ENCODE measurements around the gene C11orf65.
A peak's percentile ranks its signal among the peaks of the same experiment; 100 is the strongest.

The C11orf65 gene

DNA sequence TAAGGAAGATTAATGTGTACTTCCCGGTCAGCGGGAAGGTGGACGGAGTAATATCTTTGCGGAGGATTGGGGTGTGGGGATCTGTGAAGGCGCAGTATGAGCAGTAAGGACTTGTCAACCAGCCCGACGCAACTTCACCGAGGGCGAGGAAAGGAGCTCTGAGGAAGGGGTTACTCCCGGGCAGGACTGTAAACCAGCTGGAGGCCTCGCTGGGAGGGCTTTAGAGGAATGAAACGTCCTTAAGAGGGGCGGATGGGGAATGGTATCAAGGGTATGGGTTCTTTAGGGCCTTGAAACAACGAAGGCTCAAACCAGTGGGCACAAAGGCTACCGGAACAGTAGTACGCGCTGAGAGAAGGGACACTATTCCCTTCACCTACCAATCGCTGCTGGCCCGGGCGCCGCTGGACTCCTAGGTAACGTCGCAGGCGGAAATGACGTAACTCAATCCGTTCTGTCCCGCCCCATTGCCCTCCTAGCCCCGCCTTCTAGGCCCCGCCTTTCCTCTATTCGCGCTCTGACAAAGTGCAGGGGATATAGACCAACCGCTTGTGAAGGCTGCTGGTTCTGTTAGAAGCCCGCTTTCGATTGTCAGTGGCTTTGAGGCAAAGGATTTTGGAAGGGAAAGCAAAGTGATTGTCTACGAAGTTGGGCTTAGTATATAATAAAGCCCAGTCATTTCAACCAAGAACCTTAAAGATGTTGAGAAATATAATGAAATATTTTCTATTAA lies at the start of gene C11orf65 (continued):
- TF ChIP-seq ZNF341 (tag by site-specific recombination; IDR thresholded peaks at IDR 0.05; ENCODE audit: low read depth) = no peak
- TF ChIP-seq ZNF785 (tag by site-specific recombination; IDR thresholded peaks at IDR 0.05) = no peak
- TF ChIP-seq ZNF654 (tag by site-specific recombination; IDR thresholded peaks at IDR 0.05; ENCODE audit: low read depth) = no peak
- TF ChIP-seq PRDM1 (tag by site-specific recombination; IDR thresholded peaks at IDR 0.05) = no peak; the same call in 1 of the 2 replicates
- no peak for TF ChIP-seq ZNF549 (tag by site-specific recombination; IDR thresholded peaks at IDR 0.05)
- TF ChIP-seq HOXA7 (CRISPR knock-in tag; IDR thresholded peaks at IDR 0.05; ENCODE audit: borderline replicate concordance) = no peak
- TF ChIP-seq ZNF354C (tag by site-specific recombination; IDR thresholded peaks at IDR 0.05; ENCODE audit: borderline replicate concordance, low read depth) = no peak
- TF ChIP-seq ZIC2 (tag by site-specific recombination; IDR thresholded peaks at IDR 0.05) = peak; percentile 48; the same call in 1 of the 2 replicates
- TF ChIP-seq ZBTB20 (tag by site-specific recombination; IDR thresholded peaks at IDR 0.05) = peak; percentile 94
- no peak for TF ChIP-seq ZNF114 (tag by site-specific recombination; IDR thresholded peaks at IDR 0.05)
- TF ChIP-seq ZNF280D (tag by site-specific recombination; IDR thresholded peaks at IDR 0.05) = no peak
- peak; percentile 81 for TF ChIP-seq ZBTB11 (tag by site-specific recombination; conservative IDR thresholded peaks at IDR 0.05; ENCODE audit: low read depth)
- TF ChIP-seq, protein P1, sequence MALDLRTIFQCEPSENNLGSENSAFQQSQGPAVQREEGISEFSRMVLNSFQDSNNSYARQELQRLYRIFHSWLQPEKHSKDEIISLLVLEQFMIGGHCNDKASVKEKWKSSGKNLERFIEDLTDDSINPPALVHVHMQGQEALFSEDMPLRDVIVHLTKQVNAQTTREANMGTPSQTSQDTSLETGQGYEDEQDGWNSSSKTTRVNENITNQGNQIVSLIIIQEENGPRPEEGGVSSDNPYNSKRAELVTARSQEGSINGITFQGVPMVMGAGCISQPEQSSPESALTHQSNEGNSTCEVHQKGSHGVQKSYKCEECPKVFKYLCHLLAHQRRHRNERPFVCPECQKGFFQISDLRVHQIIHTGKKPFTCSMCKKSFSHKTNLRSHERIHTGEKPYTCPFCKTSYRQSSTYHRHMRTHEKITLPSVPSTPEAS (tag by site-specific recombination; IDR thresholded peaks at IDR 0.05) = no peak
- 0 out of 2 replicates have a peak, but pooled peaks have one; percentile 39 for TF ChIP-seq ZEB2 (tag by site-specific recombination; IDR thresholded peaks at IDR 0.05)
- TF ChIP-seq ZNF223 (tag by site-specific recombination; IDR thresholded peaks at IDR 0.05) = no peak
- peak; percentile 87 for TF ChIP-seq ZNF629 (tag by site-specific recombination; IDR thresholded peaks at IDR 0.05)
- TF ChIP-seq, protein P2, sequence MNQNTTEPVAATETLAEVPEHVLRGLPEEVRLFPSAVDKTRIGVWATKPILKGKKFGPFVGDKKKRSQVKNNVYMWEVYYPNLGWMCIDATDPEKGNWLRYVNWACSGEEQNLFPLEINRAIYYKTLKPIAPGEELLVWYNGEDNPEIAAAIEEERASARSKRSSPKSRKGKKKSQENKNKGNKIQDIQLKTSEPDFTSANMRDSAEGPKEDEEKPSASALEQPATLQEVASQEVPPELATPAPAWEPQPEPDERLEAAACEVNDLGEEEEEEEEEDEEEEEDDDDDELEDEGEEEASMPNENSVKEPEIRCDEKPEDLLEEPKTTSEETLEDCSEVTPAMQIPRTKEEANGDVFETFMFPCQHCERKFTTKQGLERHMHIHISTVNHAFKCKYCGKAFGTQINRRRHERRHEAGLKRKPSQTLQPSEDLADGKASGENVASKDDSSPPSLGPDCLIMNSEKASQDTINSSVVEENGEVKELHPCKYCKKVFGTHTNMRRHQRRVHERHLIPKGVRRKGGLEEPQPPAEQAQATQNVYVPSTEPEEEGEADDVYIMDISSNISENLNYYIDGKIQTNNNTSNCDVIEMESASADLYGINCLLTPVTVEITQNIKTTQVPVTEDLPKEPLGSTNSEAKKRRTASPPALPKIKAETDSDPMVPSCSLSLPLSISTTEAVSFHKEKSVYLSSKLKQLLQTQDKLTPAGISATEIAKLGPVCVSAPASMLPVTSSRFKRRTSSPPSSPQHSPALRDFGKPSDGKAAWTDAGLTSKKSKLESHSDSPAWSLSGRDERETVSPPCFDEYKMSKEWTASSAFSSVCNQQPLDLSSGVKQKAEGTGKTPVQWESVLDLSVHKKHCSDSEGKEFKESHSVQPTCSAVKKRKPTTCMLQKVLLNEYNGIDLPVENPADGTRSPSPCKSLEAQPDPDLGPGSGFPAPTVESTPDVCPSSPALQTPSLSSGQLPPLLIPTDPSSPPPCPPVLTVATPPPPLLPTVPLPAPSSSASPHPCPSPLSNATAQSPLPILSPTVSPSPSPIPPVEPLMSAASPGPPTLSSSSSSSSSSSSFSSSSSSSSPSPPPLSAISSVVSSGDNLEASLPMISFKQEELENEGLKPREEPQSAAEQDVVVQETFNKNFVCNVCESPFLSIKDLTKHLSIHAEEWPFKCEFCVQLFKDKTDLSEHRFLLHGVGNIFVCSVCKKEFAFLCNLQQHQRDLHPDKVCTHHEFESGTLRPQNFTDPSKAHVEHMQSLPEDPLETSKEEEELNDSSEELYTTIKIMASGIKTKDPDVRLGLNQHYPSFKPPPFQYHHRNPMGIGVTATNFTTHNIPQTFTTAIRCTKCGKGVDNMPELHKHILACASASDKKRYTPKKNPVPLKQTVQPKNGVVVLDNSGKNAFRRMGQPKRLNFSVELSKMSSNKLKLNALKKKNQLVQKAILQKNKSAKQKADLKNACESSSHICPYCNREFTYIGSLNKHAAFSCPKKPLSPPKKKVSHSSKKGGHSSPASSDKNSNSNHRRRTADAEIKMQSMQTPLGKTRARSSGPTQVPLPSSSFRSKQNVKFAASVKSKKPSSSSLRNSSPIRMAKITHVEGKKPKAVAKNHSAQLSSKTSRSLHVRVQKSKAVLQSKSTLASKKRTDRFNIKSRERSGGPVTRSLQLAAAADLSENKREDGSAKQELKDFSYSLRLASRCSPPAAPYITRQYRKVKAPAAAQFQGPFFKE (tag by site-specific recombination; IDR thresholded peaks at IDR 0.05; ENCODE audit: borderline replicate concordance) = no peak
- peak; percentile 90 for TF ChIP-seq OSR2 (tag by site-specific recombination; IDR thresholded peaks at IDR 0.05)
- TF ChIP-seq ZNF292 (tag by site-specific recombination; IDR thresholded peaks at IDR 0.05; ENCODE audit: borderline replicate concordance, low read depth) = no peak
- TF ChIP-seq ZNF155 (tag by site-specific recombination; IDR thresholded peaks at IDR 0.05) = no peak
- no peak for TF ChIP-seq ZNF121 (tag by site-specific recombination; IDR thresholded peaks at IDR 0.05)
- TF ChIP-seq ZBTB8A (tag by site-specific recombination; IDR thresholded peaks at IDR 0.05) = peak; percentile 91
- TF ChIP-seq ZNF184 (tag by site-specific recombination; IDR thresholded peaks at IDR 0.05) = no peak
- peak; percentile 46; the same call in 1 of the 2 replicates for TF ChIP-seq ZBTB21 (tag by site-specific recombination; IDR thresholded peaks at IDR 0.05)
- TF ChIP-seq, protein P3, sequence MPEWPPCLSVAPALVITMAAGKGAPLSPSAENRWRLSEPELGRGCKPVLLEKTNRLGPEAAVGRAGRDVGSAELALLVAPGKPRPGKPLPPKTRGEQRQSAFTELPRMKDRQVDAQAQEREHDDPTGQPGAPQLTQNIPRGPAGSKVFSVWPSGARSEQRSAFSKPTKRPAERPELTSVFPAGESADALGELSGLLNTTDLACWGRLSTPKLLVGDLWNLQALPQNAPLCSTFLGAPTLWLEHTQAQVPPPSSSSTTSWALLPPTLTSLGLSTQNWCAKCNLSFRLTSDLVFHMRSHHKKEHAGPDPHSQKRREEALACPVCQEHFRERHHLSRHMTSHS (tag by site-specific recombination; IDR thresholded peaks at IDR 0.05) = no peak
- no peak for TF ChIP-seq ZFP41 (tag by site-specific recombination; IDR thresholded peaks at IDR 0.05; ENCODE audit: borderline replicate concordance)

Measured in HEK293 (cell line).